SK-N-SH (cell line): ENCODE results near the gene TMEM218. TPM values are rescaled to one million over a fixed set of nuclear protein-coding genes. Genes with fewer than 3 reads are reported as not detected.

Source experiments
- CTCF ChIA-PET: fragments of 300-600, 350-600 bp; formaldehyde crosslinking; extraction: SDS; loops from one replicate; lab custom pipeline; 2021; lab: Yijun Ruan, JAX
- POLR2A ChIA-PET: fragments of 350-600 bp; sonication (Branson Sonifier 250); formaldehyde crosslinking; extraction: SDS; loops from one replicate; lab custom pipeline; 2020; ENCODE audit warnings: antibody characterized with exemption, inconsistent platforms; lab: Yijun Ruan, JAX
- DNase-seq: peaks from one replicate; pipeline ENCODE4 v3.0.0; 2012
- H2AFZ ChIP-seq: fragments of 200-600 bp; sonication (generic); 2 replicates; pipeline ENCODE4 v1.8.1; 2016; ENCODE audit warnings: antibody characterized with exemption, mild to moderate bottlenecking, low read depth
- H3F3A ChIP-seq: fragments of 200-600 bp; sonication (generic); replicated peaks from 2 replicates; pipeline ENCODE3; 2016; ENCODE audit warnings: antibody characterized with exemption, mild to moderate bottlenecking; ENCODE audit not compliant: insufficient read depth
- H3K27ac ChIP-seq, 2 experiments: fragments of 200-500 bp in 1 of 2; fragments of 200-600 bp in 1 of 2; sonication (Bioruptor generic) in 1 of 2; sonication (generic), shearing (Covaris generic) in 1 of 2; 2 replicates each; pipeline versions ENCODE4 v1.5.1 to v1.6.1; 2014 to 2016; ENCODE audit warnings: low read depth in 2 of 2, inconsistent platforms in 1 of 2, low read length in 1 of 2, mild to moderate bottlenecking in 1 of 2, mixed read lengths in 1 of 2
- H3K27me3 ChIP-seq: fragments of 200-600 bp; sonication (generic), shearing (Covaris generic); 2 replicates; pipeline ENCODE4 v1.6.1; 2016; ENCODE audit warnings: mixed run types; ENCODE audit not compliant: insufficient read depth
- H3K36me3 ChIP-seq, 2 experiments: fragments of 200-500 bp in 1 of 2; fragments of 200-600 bp in 1 of 2; sonication (Bioruptor generic) in 1 of 2; sonication (generic) in 1 of 2; replicated peaks in 1 of 2; 2 replicates each; pipeline versions ENCODE3 to v1.5.1; 2014 to 2016; ENCODE audit warnings: low read length in 1 of 2, mild to moderate bottlenecking in 1 of 2; ENCODE audit not compliant: insufficient read depth in 2 of 2, control insufficient read depth in 1 of 2
- H3K4me1 ChIP-seq, 2 experiments: fragments of 200-500 bp in 1 of 2; fragments of 200-600 bp in 1 of 2; sonication (Bioruptor generic) in 1 of 2; sonication (generic), shearing (Covaris generic) in 1 of 2; 2 replicates each; pipeline versions ENCODE4 v1.5.1 to v1.6.1; 2014 to 2016; ENCODE audit warnings: low read depth in 1 of 2, low read length in 1 of 2, mixed run types in 1 of 2; ENCODE audit not compliant: insufficient read depth in 2 of 2, control insufficient read depth in 1 of 2
- H3K4me2 ChIP-seq: fragments of 200-600 bp; sonication (generic), shearing (Covaris generic); 2 replicates; pipeline ENCODE4 v1.6.1; 2017; ENCODE audit warnings: mixed run types
- H3K4me3 ChIP-seq, 2 experiments: fragments of 200-500 bp in 1 of 2; fragments of 200-600 bp in 1 of 2; sonication (Bioruptor generic) in 1 of 2; sonication (generic), shearing (Covaris generic) in 1 of 2; 2 replicates each; pipeline versions ENCODE4 v1.5.1 to v1.8.1; 2014 to 2016; ENCODE audit warnings: low read depth in 2 of 2, inconsistent platforms in 1 of 2, low read length in 1 of 2, mild to moderate bottlenecking in 1 of 2, mixed read lengths in 1 of 2, moderate library complexity in 1 of 2
- H3K79me2 ChIP-seq: fragments of 200-600 bp; sonication (generic); 2 replicates; pipeline ENCODE4 v1.8.1; 2017; ENCODE audit warnings: mild to moderate bottlenecking; ENCODE audit not compliant: insufficient read depth
- H3K9ac ChIP-seq: fragments of 200-600 bp; sonication (generic); 2 replicates; pipeline ENCODE4 v1.6.1; 2017; ENCODE audit warnings: mixed run types
- H3K9me2 ChIP-seq: fragments of 200-600 bp; sonication (generic); 2 replicates; pipeline ENCODE4 v1.6.1; 2017; ENCODE audit warnings: mixed run types
- H3K9me3 ChIP-seq: fragments of 200-600 bp; sonication (generic); 2 replicates; pipeline ENCODE4 v1.6.1; 2017; ENCODE audit warnings: mixed run types, mild to moderate bottlenecking, moderate library complexity
- H4K20me1 ChIP-seq: fragments of 200-600 bp; sonication (generic); 2 replicates; pipeline ENCODE4 v1.6.1; 2017; ENCODE audit warnings: mild to moderate bottlenecking, mixed run types; ENCODE audit not compliant: insufficient read depth
- EP300 ChIP-seq, 2 experiments: IDR thresholded peaks; 2 replicates each; pipeline versions ENCODE4 v1.4.0 to v1.6.1; 2012; ENCODE audit warnings: borderline replicate concordance in 1 of 2, low read depth in 1 of 2, low read length in 1 of 2
- FOSL2 ChIP-seq: IDR thresholded peaks from 2 replicates; pipeline ENCODE4 v1.4.0; 2012; ENCODE audit warnings: low read depth, mild to moderate bottlenecking, moderate library complexity, borderline replicate concordance
- JUND ChIP-seq: IDR thresholded peaks from 2 replicates; pipeline ENCODE4 v1.4.0; 2012
- MAX ChIP-seq: IDR thresholded peaks from 2 replicates; pipeline ENCODE4 v1.4.0; 2012; ENCODE audit warnings: low read depth
- MEF2A ChIP-seq: IDR thresholded peaks from 2 replicates; pipeline ENCODE4 v1.4.0; 2012; ENCODE audit warnings: low read depth, borderline replicate concordance
- MXI1 ChIP-seq: IDR thresholded peaks from 2 replicates; pipeline ENCODE4 v1.6.1; 2012; ENCODE audit warnings: mild to moderate bottlenecking, low read depth, low read length, improper control_type of control experiment
- NRF1 ChIP-seq: IDR thresholded peaks from 2 replicates; pipeline ENCODE4 v1.6.1; 2012; ENCODE audit warnings: low read depth, mild to moderate bottlenecking, low read length
- RAD21 ChIP-seq: IDR thresholded peaks from 2 replicates; pipeline ENCODE4 v1.6.1; 2012; ENCODE audit warnings: mild to moderate bottlenecking, low read length
- TEAD4 ChIP-seq: IDR thresholded peaks from 2 replicates; pipeline ENCODE4 v1.4.0; 2012; ENCODE audit warnings: mild to moderate bottlenecking, borderline replicate concordance; ENCODE audit not compliant: insufficient read depth
- USF1 ChIP-seq: IDR thresholded peaks from 2 replicates; pipeline ENCODE4 v1.4.0; 2012; ENCODE audit warnings: low read depth, borderline replicate concordance
- USF2 ChIP-seq: fragments of 150-350 bp; IDR thresholded peaks from 2 replicates; pipeline ENCODE4 v1.6.1; 2017; ENCODE audit warnings: antibody characterized with exemption, low read length, low read depth, borderline replicate concordance
- YY1 ChIP-seq: IDR thresholded peaks from 2 replicates; pipeline ENCODE4 v1.4.0; 2012; ENCODE audit warnings: low read depth, mild to moderate bottlenecking
- ZBTB33 ChIP-seq: IDR thresholded peaks from 2 replicates; pipeline ENCODE4 v1.4.0; 2012; ENCODE audit warnings: low read depth, borderline replicate concordance
- polyA plus RNA-seq, 3 experiments: library from polyadenylated mRNA; depleted of rRNA; stranded (reverse); fragments of >200 nt; gene quantifications; 2 replicates each; pipeline ENCODE4 v1.2.3, GENCODE V29; 2012
- TF ChIP-seq, protein P1 (sequence below): IDR thresholded peaks from 2 replicates; pipeline ENCODE4; 2012
- TF ChIP-seq, protein P2 (sequence below): fragments of 150-350 bp; IDR thresholded peaks from 2 replicates; pipeline ENCODE4 v1.6.1; 2016; ENCODE audit warnings: mild to moderate bottlenecking, low read depth, low read length
- TF ChIP-seq, protein P3 (sequence below): IDR thresholded peaks from 2 replicates; pipeline ENCODE4 v1.6.1; 2012; ENCODE audit warnings: mild to moderate bottlenecking, low read depth, low read length, moderate library complexity
- TF ChIP-seq, protein P4 (sequence below): fragments of 200-600 bp; sonication (generic); IDR thresholded peaks from 2 replicates; pipeline ENCODE4 v1.6.1; 2017; ENCODE audit warnings: antibody characterized with exemption, mild to moderate bottlenecking, moderate library complexity

TMEM218 gene
- polyA plus RNA-seq, 1 of the 3 experiments (the other 2 are of a cell fraction), result 36.2 TPM

GRCh38 chr11:125052047-125052446 is 59.4 kb downstream of the TMEM218 start:
- H2AFZ ChIP-seq, result no peak overlapping the region
- no peak overlapping the region for H3K9ac ChIP-seq
- H3K4me3 ChIP-seq, result no peak overlapping the region
- H3K4me2 ChIP-seq, result no peak overlapping the region
- H3K27ac ChIP-seq, result no peak overlapping the region
- CTCF ChIA-PET, result interaction anchor here (1.3 to 1.5 kb wide), 2 partner anchors 39 to 377 kb away, joined by 3 read pairs; no protein-coding TSS in a partner anchor
- H3F3A ChIP-seq, result no peaks in the 10 kb centered on the region
- no peaks in the 10 kb centered on the region for H3K36me3 ChIP-seq
- H3K27me3 ChIP-seq, result no peaks in the 10 kb centered on the region
- no peaks in the 10 kb centered on the region for H3K4me1 ChIP-seq
- DNase-seq, result no peak
- no peaks in the 10 kb centered on the region for H4K20me1 ChIP-seq
- H3K9me3 ChIP-seq, result no peaks in the 10 kb centered on the region
- POLR2A ChIA-PET, result no interaction called here
- TF ChIP-seq JUND (no peak), RAD21 (no peak), EP300 (IDR thresholded peaks at IDR 0.05; ENCODE audit: borderline replicate concordance in 1 of 2, low read depth in 1 of 2, low read length in 1 of 2) (no peak), USF2 (no peak), FOSL2 (no peak), MXI1 (no peak), MAX (no peak), MEF2A (no peak), NRF1 (no peak), TEAD4 (no peak), ZBTB33 (no peak), YY1 (no peak), USF1 (no peak)
- TF ChIP-seq, protein P1, sequence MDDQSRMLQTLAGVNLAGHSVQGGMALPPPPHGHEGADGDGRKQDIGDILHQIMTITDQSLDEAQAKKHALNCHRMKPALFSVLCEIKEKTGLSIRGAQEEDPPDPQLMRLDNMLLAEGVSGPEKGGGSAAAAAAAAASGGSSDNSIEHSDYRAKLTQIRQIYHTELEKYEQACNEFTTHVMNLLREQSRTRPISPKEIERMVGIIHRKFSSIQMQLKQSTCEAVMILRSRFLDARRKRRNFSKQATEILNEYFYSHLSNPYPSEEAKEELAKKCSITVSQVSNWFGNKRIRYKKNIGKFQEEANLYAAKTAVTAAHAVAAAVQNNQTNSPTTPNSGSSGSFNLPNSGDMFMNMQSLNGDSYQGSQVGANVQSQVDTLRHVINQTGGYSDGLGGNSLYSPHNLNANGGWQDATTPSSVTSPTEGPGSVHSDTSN, result no peak
- TF ChIP-seq, protein P2, sequence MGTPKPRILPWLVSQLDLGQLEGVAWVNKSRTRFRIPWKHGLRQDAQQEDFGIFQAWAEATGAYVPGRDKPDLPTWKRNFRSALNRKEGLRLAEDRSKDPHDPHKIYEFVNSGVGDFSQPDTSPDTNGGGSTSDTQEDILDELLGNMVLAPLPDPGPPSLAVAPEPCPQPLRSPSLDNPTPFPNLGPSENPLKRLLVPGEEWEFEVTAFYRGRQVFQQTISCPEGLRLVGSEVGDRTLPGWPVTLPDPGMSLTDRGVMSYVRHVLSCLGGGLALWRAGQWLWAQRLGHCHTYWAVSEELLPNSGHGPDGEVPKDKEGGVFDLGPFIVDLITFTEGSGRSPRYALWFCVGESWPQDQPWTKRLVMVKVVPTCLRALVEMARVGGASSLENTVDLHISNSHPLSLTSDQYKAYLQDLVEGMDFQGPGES, result no peak
- TF ChIP-seq, protein P3, sequence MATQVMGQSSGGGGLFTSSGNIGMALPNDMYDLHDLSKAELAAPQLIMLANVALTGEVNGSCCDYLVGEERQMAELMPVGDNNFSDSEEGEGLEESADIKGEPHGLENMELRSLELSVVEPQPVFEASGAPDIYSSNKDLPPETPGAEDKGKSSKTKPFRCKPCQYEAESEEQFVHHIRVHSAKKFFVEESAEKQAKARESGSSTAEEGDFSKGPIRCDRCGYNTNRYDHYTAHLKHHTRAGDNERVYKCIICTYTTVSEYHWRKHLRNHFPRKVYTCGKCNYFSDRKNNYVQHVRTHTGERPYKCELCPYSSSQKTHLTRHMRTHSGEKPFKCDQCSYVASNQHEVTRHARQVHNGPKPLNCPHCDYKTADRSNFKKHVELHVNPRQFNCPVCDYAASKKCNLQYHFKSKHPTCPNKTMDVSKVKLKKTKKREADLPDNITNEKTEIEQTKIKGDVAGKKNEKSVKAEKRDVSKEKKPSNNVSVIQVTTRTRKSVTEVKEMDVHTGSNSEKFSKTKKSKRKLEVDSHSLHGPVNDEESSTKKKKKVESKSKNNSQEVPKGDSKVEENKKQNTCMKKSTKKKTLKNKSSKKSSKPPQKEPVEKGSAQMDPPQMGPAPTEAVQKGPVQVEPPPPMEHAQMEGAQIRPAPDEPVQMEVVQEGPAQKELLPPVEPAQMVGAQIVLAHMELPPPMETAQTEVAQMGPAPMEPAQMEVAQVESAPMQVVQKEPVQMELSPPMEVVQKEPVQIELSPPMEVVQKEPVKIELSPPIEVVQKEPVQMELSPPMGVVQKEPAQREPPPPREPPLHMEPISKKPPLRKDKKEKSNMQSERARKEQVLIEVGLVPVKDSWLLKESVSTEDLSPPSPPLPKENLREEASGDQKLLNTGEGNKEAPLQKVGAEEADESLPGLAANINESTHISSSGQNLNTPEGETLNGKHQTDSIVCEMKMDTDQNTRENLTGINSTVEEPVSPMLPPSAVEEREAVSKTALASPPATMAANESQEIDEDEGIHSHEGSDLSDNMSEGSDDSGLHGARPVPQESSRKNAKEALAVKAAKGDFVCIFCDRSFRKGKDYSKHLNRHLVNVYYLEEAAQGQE, result no peak
- TF ChIP-seq, protein P4, sequence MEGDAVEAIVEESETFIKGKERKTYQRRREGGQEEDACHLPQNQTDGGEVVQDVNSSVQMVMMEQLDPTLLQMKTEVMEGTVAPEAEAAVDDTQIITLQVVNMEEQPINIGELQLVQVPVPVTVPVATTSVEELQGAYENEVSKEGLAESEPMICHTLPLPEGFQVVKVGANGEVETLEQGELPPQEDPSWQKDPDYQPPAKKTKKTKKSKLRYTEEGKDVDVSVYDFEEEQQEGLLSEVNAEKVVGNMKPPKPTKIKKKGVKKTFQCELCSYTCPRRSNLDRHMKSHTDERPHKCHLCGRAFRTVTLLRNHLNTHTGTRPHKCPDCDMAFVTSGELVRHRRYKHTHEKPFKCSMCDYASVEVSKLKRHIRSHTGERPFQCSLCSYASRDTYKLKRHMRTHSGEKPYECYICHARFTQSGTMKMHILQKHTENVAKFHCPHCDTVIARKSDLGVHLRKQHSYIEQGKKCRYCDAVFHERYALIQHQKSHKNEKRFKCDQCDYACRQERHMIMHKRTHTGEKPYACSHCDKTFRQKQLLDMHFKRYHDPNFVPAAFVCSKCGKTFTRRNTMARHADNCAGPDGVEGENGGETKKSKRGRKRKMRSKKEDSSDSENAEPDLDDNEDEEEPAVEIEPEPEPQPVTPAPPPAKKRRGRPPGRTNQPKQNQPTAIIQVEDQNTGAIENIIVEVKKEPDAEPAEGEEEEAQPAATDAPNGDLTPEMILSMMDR, result no peak
- H3K9me2 ChIP-seq, result no peaks in the 10 kb centered on the region
- H3K79me2 ChIP-seq, result no peaks in the 10 kb centered on the region
